ENCODE data around the gene FCN1.

Gene FCN1

GRCh38 chr9:134889386-134890154, 28.1 kb downstream of the FCN1 start:
- DNase-seq, result no peak

DNA sequence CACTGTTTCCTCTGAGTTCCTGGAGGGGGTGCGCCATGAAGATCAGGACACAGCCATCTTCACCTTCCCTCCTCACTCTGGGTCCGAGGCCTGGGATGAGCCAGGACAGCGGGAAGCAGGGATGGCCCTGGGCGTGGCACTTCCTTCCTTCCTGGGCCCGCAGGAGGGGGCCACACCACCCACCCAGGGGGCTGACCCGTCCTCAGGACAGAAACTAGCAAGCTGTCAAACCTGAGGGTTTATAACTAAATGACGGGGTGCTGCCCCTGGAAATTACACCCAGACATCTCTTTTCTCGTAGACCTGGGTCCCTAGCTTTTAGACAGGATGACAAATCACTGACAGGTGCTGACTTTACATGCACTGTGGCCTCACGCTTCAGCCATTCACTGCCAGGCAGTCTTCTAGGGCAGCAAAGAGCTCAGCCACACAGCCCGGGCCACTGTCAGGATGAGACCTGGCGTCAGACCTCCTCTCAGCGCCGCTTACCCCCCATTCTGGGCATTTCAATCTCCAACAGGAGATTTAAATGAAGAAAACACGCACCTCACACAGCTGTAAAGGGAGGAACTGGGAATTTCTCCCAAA, 29.0 kb downstream of the FCN1 start:
- DNase-seq, result no peak

DNA sequence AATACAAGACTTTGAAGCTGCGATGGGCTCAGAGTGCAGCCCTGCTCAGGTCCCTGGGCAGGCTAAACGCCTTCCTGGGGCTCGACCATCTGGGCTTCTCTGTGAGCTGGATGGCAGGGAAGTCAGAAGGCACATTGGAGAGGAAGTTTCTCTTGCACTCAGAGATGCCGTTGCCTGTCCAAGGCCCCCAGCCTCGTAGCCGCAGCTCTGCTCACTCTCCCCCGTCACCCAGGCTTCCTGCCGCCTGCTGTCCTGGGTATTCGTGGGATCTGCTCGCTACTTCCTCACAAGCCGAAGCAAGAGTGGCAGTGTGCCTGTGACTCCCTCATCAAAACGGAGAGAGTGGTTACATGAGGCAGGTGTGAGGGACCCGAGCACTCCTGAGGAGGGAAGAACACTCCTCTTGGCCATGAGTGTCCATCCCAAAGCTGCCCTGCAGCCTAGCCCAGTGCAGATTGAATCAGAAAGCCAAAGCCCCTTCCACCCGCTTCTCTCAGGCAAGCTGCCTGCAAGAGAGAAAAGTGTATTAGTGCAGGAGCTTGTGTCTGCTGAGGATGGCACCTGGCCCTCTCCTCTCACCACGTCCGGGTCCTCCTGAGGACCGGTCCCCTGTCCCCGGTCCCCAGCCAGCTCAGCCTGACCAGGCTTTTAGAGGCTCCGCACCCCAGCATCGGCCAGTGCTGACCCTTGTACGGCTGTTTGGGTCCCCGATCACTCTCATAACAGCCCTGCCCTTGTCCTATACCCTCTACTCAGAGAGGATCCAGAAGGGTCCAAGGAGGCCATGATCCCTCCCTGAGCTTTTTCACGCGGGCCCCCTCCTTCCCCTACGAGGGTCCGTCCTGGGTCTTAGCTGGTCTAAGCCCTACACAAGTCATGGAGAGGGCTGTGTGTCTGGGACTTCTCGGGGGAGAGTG, 29.8 kb downstream of the FCN1 start:
- no peak for DNase-seq

- no peak for DNase-seq
Observed at GRCh38 chr9:134887219-134887618, 30.5 kb downstream of the FCN1 start.

DNA sequence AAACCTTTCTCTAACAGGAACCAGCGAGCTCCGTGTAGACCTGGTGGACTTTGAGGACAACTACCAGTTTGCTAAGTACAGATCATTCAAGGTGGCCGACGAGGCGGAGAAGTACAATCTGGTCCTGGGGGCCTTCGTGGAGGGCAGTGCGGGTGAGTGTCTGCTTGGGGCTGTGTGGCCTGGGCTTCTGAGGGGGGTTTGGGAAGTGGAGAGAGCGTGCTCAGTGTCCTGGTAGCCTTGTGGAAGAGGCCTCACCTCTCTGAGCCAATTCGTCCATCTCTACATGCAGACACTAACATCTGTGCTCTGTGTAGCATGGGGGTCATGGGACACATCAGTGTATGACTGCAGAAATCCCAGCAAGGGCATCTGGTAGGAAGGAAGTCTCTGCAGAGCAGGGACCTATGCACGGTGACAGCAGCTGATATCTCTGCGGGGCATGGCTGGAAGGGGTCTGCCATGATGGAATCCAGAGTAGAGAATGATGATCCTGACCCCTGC, 31.2 kb downstream of the FCN1 start:
- DNase-seq, result no peak

DNA sequence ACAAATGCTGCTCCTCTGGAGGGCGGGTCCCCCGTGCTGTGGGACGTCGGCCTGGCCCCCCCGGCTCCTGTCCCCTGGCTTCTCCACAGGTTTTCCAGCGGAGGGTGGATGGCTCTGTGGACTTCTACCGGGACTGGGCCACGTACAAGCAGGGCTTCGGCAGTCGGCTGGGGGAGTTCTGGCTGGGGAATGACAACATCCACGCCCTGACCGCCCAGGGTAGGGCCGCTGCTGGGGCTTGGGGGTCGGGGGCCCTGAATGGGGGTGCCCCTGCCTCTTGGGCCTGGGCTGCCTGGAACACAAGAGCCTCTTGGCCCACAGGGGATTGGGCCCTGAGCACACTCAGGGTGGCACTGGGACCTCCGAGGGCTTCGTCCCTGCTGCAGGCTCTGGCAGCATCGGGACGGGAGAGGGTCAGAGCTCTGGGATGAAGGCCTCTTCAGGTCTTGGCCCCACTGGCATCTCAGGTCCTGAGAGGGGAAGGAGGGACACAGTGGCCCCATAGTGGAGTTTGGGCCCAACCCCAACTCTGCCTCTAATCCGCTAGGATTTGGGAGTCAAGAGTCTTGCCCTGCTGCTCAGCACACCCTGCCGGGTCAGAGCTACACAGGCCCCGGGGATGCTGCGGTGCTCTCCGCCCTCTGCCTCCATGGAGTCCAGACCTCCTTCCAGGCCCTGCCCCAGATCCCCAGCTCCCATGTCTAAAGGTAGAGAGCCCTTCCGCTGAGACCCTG, 31.9 kb downstream of the FCN1 start:
- no peak for DNase-seq

GRCh38 chr9:134885001-134885678, 32.6 kb downstream of the FCN1 start:
- no peak for DNase-seq

DNA sequence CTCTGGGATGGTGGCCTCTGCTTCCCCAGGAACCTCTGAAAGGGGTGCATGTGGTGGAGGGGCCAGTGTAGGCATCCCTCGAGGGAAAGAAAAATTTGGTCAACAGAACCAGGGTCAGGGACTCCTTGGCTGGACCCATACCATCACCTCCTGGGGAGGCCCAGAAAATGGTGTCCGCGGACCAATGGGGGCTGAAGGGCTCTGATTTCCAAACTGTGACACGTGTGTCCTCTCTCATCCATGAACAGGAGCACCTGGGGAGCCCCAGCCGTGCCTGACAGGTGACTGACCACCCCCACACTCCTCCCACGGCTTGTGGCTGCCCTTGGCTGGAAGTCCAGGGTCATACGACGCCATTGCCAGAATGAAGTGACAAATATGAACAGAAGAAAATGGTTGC, 33.2 kb downstream of the FCN1 start:
- no peak for DNase-seq

GRCh38 chr9:134883040-134883782, 34.5 kb downstream of the FCN1 start:
- no peak for DNase-seq

DNA sequence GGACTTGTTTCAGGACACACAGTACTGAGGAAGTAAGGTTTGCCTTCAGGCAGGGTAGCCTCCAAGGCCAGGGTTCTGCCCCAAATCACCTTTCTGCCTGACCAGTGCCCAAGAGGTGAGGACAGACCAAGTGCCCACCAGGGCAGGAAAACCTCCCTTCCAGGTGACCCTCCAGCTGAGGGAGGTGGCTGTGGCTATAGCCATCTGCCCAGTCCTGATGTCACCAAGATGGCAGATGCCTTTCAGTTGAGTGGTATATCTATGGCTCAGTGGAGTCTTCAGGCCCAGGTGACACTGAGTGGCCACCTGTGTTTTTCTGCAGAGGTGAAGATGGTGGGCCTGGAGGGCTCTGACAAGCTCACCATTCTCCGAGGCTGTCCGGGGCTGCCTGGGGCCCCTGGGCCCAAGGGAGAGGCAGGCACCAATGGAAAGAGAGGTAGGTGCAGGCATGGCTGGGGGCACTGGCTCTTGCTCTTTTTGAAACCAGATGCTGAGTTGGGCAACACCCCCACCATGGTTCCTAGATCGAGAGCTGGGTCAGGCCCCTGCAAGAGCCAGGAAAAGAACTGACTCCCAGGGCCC, 35.4 kb downstream of the FCN1 start:
- no peak for DNase-seq

DNA sequence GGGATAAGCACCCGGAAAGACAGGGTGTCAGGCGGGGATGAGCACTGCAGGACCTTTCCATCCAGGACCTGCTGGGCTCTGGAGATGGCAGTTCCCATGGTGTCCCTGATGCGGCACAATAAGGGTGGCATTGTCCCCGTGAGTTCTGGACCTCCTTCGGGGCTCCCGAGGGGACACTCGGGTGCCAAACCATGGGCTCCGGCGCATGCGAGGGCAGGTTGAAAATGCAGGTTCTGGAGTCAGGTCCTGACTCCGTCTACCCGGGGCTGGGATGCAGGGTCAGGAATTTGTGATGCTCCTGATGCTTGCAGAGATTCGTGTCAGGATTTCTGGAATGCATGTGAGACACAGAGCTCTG, 36.4 kb downstream of the FCN1 start:
- no peak for DNase-seq

DNA sequence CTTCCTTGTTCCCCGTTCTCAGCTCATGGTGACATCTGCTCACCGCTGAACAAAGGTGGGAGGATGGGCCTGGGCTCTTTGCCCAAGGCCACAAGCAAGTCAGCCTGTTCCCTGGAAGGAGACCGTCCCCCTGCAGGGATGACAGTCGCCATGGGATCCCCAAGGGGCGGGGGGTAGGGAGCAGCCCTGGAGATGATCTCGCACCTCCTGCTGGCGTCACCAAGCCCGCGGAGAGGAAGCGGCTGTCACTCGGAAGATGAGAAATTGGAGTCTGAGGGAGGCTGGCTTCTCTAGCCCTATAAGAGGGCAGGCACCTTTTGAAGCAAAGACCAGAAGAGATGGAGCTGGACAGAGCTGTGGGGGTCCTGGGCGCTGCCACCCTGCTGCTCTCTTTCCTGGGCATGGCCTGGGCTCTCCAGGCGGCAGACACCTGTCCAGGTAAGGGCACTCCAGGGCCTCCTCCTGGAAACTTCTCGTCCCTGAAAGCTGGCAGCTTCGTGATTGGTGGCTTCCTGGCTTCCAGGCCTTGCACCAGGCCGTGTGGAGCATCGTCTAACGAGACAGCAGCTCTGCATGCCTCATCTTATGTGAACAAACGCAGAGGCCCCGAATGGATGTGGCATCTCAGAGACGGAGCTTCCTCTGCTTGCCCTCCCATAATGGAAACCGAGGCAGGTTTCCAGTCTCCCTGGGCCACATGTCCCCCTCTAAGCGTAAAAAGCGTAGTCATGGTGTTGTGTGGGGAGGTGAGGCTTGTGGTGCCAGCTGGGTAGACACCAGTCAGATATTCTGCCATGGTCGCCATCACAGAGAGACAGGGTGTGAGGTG, 37.0 kb downstream of the FCN1 start, which contains the start of gene FCN2:
Gene FCN2, plus strand, starts transcription at position 327 of the 829 bp plus-strand sequence. Its CDS starts 12 bp downstream, at position 339.
- DNase-seq, result no peak

GRCh38 chr9:134879664-134880483, 37.8 kb downstream of the FCN1 start:
- no peak for DNase-seq

DNA sequence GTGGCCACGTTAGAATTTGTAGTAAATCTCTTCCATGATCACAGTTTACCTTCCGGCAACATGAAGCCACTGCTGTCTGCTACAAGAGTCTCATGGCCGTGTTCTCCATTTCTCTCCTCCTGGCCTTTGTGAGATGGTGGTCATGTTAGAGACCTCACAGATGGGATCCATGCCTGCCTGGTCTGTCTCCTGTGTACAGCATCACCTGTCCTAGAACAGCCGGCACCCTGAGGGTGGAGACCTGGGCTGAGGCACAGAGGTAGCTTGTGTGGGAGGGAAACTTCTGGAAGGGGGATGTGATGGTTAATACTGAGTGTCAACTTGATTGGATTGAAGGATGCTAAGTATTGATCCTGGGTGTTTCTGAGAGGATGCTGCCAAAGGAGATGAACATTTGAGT, 40.2 kb downstream of the FCN1 start:
- no peak for DNase-seq

DNA sequence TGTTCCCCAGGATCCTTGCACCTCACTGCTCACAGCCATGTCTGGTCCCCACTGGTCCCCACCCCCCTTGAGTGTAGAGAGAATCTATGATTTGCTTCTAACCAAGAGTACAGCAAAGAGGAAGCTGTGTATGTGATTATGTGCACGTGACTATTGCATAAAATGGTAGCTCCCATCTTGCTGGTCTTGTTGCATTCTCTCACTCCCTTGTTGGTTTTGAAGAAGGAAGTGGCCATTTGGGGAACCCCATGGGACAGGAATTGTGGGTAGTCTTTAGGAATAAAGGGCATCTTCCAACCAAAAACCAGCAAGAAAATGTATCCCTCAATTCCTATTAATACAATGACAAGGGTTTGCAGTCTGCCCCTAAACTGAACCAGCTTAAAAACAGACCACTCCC, 42.3 kb downstream of the FCN1 start:
- DNase-seq, result no peak

DNA sequence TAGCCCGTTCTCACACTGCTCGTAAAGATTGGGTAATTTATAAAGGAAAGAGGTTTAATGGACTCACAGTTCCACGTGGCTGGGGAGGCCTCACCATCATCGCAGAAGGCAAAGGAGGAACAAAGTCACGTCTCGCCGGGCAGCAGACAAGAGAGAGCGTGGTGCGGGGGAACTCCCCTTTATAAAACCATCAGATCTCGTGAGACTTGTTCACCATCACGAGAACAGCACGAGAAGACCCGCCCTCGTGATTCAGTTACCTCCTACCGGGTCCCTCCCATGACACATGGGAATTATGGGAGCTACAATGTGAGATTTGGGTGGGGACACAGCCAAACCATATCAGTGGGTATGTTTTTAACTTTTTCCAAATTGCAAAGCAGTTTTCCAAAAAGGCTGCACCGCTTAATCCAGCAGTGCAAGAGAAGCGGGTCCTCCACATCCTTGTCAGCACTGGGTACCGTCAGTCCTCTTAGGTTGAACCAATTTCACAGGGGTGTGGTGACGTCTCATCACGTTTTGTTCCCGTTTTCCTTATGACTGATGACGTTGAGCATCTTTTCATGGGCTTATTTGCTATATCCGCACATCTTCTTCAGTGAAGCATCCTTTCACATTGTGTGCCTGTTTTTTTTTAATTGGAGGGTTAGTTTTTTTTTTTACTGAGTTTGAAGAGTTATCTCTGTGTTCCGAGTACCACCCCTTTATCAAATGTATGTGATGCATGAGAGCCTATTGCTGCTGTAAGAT, 45.1 kb downstream of the FCN1 start:
- no peak for DNase-seq

DNA sequence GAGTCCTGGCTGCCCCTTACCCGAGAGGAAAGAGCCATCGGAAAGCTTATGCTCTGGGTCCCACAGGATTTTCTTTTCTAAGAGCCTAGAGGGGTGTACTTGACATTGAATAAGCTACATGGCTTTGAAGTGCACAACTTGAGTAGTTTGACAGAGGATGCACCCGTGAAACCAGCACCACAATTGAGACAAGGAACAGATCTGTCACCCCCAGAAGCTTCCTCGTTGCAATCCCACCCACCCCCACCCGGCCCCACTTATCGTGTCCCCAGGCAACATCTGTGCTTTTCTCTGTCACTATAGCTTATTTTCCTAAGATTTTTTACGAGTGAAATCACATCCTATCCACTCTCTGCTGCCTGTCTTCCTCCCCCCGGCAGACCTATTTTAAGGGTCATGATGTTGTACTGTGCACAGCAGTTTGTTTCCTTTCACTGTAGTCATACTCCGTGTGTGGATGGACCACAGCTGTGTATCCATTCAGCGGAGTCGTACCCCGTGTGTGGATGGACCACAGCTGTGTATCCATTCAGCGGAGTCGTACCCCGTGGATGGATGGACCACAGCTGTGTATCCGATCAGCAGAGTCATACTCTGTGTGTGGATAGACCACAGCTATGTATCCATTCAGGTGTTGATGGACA, 45.9 kb downstream of the FCN1 start:
- no peak for DNase-seq
